Gastrocnemius medialis (tissue), 4 donors: ENCODE results near the gene CDKN3. TPM values are rescaled to one million over a fixed set of nuclear protein-coding genes. Genes with fewer than 3 reads are reported as not detected.
A peak's percentile ranks its signal among the peaks of the same experiment; 100 is the strongest.

ENCODE experiments used
- ATAC-seq, 2 donors: fragments of 150-250 bp; one replicate each; pipeline ENCODE4 v1.9.1; 2016
- DNase-seq, 2 donors: peaks; one replicate each; pipeline ENCODE4 v3.0.0-alpha.2; 2019
- H3K27ac ChIP-seq, 4 donors: fragments of 200-600 bp; sonication (generic); 1 replicate in 1 of 4; 2 replicates in 3 of 4; pipeline ENCODE4 v1.5.1; 2016 to 2018; ENCODE audit warnings: mild to moderate bottlenecking in 2 of 4, moderate library complexity in 1 of 4
- H3K27me3 ChIP-seq, 3 donors: fragments of 200-600 bp; sonication (generic) in 2 of 3; 1 replicate in 1 of 3; 2 replicates in 2 of 3; pipeline versions ENCODE4 v1.5.1 to v1.6.0; 2016 to 2019; ENCODE audit warnings: mild to moderate bottlenecking in 1 of 3, moderate library complexity in 1 of 3
- H3K36me3 ChIP-seq, 2 donors: fragments of 200-600 bp; sonication (generic) in 1 of 2; one replicate each; pipeline ENCODE4 v1.5.1; 2017 to 2018
- H3K4me1 ChIP-seq, 2 donors: fragments of 200-600 bp; sonication (generic) in 1 of 2; one replicate each; pipeline ENCODE4 v1.5.1; 2016 to 2017; ENCODE audit warnings: mild to moderate bottlenecking in 2 of 2
- H3K4me3 ChIP-seq, 4 donors: fragments of 200-600 bp; sonication (generic) in 3 of 4; 1 replicate in 1 of 4; 2 replicates in 3 of 4; pipeline ENCODE4 v1.5.1; 2016 to 2019; ENCODE audit warnings: mild to moderate bottlenecking in 2 of 4
- H3K9me3 ChIP-seq, 3 donors: fragments of 200-600 bp; sonication (generic) in 2 of 3; 1 replicate in 1 of 3; 2 replicates in 2 of 3; pipeline ENCODE4 v1.5.1; 2016 to 2019
- CTCF ChIP-seq, 5 experiments: fragments of 450-650 bp in 3 of 5; fragments of 200-600 bp in 2 of 5; sonication (generic) in 2 of 5; IDR thresholded peaks in 4 of 5; conservative IDR thresholded peaks in 1 of 5; 1 replicate in 4 of 5; 2 replicates in 1 of 5; pipeline ENCODE4 v1.5.1; 2016 to 2019; ENCODE audit warnings: antibody characterized with exemption in 5 of 5, mild to moderate bottlenecking in 3 of 5, moderate library complexity in 3 of 5
- POLR2A ChIP-seq, 2 donors: fragments of 450-650 bp; IDR thresholded peaks; one replicate each; pipeline ENCODE4 v1.6.1; 2017; ENCODE audit warnings: antibody characterized with exemption in 2 of 2, mild to moderate bottlenecking in 2 of 2, moderate library complexity in 2 of 2
- in situ Hi-C, 4 donors: fragments of 200-750 bp; cut with MboI; loops; one replicate each; pipeline versions ENCODE4 v1.15.0 to v1.8.0; 2017; ENCODE audit warnings: low sequenced_read_pairs in 4 of 4
- intact Hi-C: fragments of 100-400 bp; cut with DNase I; formaldehyde crosslinking; loops from one replicate; pipeline ENCODE4 v1.15.1; 2023; ENCODE audit warnings: low total_unique reads
- total RNA-seq, 4 donors: library from RNA; depleted of rRNA; stranded (reverse); fragments of >200 nt; gene quantifications; one replicate each; pipeline versions ENCODE4 v1.1.0 to v1.2.3, GENCODE V29; 2016

Gene CDKN3
- 1 to 10 TPM; 1.2 to 5.1 (median 1.6) TPM for total RNA-seq

GRCh38 chr14:54396493-54397335 is at the start of gene CDKN3:
CDKN3 (plus strand) TSS chr14:54397007; CDS start chr14:54397069, 62 bp downstream.
- H3K9me3 ChIP-seq: no peaks in the 10 kb centered on the region
- H3K36me3 ChIP-seq: no peaks in the 10 kb centered on the region
- in situ Hi-C loops: no loop called here
- intact Hi-C loops: loop anchor here (1.0 kb wide), 1 partner anchor 45 kb away; the partner anchor contains the start of gene CNIH1
- peak within 1 kb of the TSS; percentile 25 to 51 (median 50) for H3K27ac ChIP-seq
- peak within 1 kb of the TSS; percentile 73 to 83 (median 78) for H3K4me3 ChIP-seq
- no peaks in the 10 kb centered on the region for H3K27me3 ChIP-seq
- TF ChIP-seq POLR2A (IDR thresholded peaks at IDR 0.05) (peak; percentile 58 to 81), CTCF (IDR thresholded peaks at IDR 0.05 in 4 of 5, conservative IDR thresholded peaks at IDR 0.05 in 1 of 5) (peak in 4 of 5 experiments; percentile 34 to 67 (median 58))
- ATAC-seq: peak; percentile 100
- DNase-seq: peak; percentile 98
- peaks cover 3 to 12% of the 10 kb centered on the region in 2 donors for H3K4me1 ChIP-seq

GRCh38 chr14:54347044-54347443 is 49.8 kb upstream of the CDKN3 start:
- Histone ChIP-seq H3K9me3 (no peaks in the 10 kb centered on the region), H3K27me3 (peaks cover 6 to 12% (median 7%) of the 10 kb centered on the region in 3 donors), H3K4me3 (no peak overlapping the region), H3K4me1 (peaks cover 2 to 12% of the 10 kb centered on the region in 2 donors), H3K27ac (no peak overlapping the region), H3K36me3 (no peaks in the 10 kb centered on the region)
- DNase-seq: no peak
- in situ Hi-C loops: loop anchor here in 3 of 4 donors (25.0 kb wide), 2 partner anchors 810 to 1060 kb away; no protein-coding TSS in a partner anchor
- TF ChIP-seq POLR2A (IDR thresholded peaks at IDR 0.05) (no peak), CTCF (IDR thresholded peaks at IDR 0.05 in 4 of 5, conservative IDR thresholded peaks at IDR 0.05 in 1 of 5) (no peak)
- intact Hi-C loops: loop anchor here (10.0 kb wide), 1 partner anchor 812 kb away; no protein-coding TSS in a partner anchor
- no peak for ATAC-seq

GRCh38 chr14:54348001-54348611 is 48.7 kb upstream of the CDKN3 start:
- peak; percentile 8 to 54 (median 45) for TF ChIP-seq CTCF (IDR thresholded peaks at IDR 0.05 in 4 of 5, conservative IDR thresholded peaks at IDR 0.05 in 1 of 5)
- TF ChIP-seq POLR2A (IDR thresholded peaks at IDR 0.05): no peak
- Histone ChIP-seq H3K27me3 (peaks cover 6 to 12% (median 7%) of the 10 kb centered on the region in 3 donors), H3K27ac (no peak overlapping the region), H3K36me3 (no peaks in the 10 kb centered on the region), H3K4me1 (peaks cover 2 to 12% of the 10 kb centered on the region in 2 donors), H3K9me3 (no peaks in the 10 kb centered on the region), H3K4me3 (no peak overlapping the region)
- no peak for DNase-seq
- ATAC-seq: peak in 1 of 2 donors; percentile 36
- intact Hi-C loops (loop anchor here (2.0 to 10.0 kb wide), 2 partner anchors 813 to 1051 kb away; no protein-coding TSS in a partner anchor), in situ Hi-C loops (loop anchor here in 3 of 4 donors (25.0 kb wide), 2 partner anchors 811 to 1061 kb away; no protein-coding TSS in a partner anchor)

GRCh38 chr14:54348923-54349620 is 47.7 kb upstream of the CDKN3 start:
- peak overlapping the region in 2 of 4 donors; percentile 26 to 36 for H3K4me3 ChIP-seq
- no peaks in the 10 kb centered on the region for H3K9me3 ChIP-seq
- H3K27me3 ChIP-seq: peaks cover 6 to 12% (median 11%) of the 10 kb centered on the region in 3 donors
- DNase-seq (no peak), ATAC-seq (no peak)
- peak overlapping the region in 3 of 4 donors; percentile 31 to 50 (median 41) for H3K27ac ChIP-seq
- TF ChIP-seq CTCF (IDR thresholded peaks at IDR 0.05 in 4 of 5, conservative IDR thresholded peaks at IDR 0.05 in 1 of 5) (no peak), POLR2A (IDR thresholded peaks at IDR 0.05) (no peak)
- H3K36me3 ChIP-seq: no peaks in the 10 kb centered on the region
- intact Hi-C loops (loop anchor here (2.0 to 10.0 kb wide), 2 partner anchors 814 to 1052 kb away; no protein-coding TSS in a partner anchor), in situ Hi-C loops (loop anchor here in 3 of 4 donors (25.0 kb wide), 2 partner anchors 812 to 1062 kb away; no protein-coding TSS in a partner anchor)
- peaks cover 2 to 12% of the 10 kb centered on the region in 2 donors for H3K4me1 ChIP-seq
